Camera-type eye (tissue), 1 donor: Measurements from ENCODE around the gene IGF2R. TPM values are rescaled to one million over a fixed set of nuclear protein-coding genes. Genes with fewer than 3 reads are reported as not detected.

Source experiments
- total RNA-seq: library from RNA; depleted of rRNA; stranded (reverse); fragments of >200 nt; gene quantifications from one replicate; pipeline ENCODE4 v1.2.3, GENCODE V29; 2014

The IGF2R gene
- 94.5 TPM for total RNA-seq

DNA sequence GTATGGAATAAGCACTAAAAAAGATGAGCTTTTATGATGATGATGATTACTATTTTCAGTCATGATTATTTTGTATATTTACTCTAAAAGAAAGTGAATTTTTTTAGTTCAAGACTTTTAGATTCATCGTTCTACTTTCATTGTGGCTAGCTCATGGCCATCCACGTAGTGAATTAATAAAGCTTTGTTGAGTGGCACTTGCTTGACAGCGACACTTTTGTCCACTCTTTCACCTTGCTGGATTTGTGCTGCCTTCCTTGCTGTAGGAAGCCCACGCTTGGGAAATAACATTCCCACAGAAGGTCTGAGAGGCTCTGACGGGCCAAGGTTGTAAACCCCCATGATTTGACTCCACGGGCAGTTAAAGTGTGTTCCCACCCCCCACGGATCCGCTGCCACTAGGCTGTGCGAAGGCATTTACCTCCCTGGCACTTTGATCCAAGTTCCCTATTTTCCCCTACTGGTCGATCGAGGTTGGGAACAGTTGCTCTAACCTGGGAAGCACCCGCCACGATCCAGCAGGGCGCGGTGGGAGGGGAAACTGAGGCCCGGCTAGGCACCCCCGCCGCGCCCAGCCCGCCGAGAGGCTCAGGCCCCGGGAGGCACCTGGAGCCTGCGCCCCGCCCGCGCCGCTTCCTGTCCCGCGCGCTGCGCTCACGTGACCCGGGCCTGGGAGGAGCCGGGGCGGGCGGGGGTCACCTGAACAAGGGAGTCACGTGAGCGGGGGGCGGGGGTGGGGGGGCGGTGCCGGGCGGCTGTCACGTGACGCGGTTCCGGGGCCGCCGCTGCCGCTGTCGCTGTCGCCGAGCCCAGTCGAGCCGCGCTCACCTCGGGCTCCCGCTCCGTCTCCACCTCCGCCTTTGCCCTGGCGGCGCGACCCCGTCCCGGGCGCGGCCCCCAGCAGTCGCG lies at the start of gene IGF2R:
Gene IGF2R, plus strand, starts transcription at position 788 of the 909 bp plus-strand sequence. CDS start 165 bp downstream, outside the sequence.

DNA sequence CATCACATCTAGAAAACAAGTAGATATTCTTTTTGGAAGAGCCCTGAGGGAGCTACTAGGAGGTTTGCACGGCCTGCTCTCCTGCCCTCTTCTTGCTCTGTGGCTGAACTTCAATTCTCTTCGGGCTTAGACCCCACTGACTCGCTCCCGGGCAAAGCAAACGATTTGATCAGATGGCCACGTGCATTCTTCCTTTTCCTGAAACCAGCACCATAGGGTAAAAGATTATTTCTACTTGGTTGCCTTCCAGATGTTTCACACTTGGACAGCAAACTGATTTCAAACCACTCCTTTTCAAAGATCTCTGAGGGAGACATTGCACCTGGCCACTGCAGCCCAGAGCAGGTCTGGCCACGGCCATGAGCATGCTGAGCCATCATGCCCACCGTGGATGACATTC lies 152.7 kb downstream of the IGF2R start, which contains the start of gene SLC22A1:
Gene SLC22A1, plus strand, starts transcription at position 258 of the 400 bp plus-strand sequence. Its CDS starts 121 bp downstream, at position 379.

Other genes with a start within 250 kb of the IGF2R start
- gene WTAP, start 241.6 kb upstream of the IGF2R start, total RNA-seq: 111 TPM
- 16.2 TPM for gene ACAT2, start 207.0 kb upstream of the IGF2R start, total RNA-seq
- 163 TPM for gene TCP1, start 179.5 kb upstream of the IGF2R start, total RNA-seq
- gene MRPL18, start 178.6 kb upstream of the IGF2R start, total RNA-seq: 47.7 TPM
- gene PNLDC1, start 168.8 kb upstream of the IGF2R start, total RNA-seq: 0.49 TPM
- 0.05 TPM for gene MAS1, start 78.1 kb upstream of the IGF2R start, total RNA-seq
- gene SLC22A1, start 152.7 kb downstream of the IGF2R start, total RNA-seq: 0.27 TPM